HG02759 (cell line): ENCODE data around the gene HSPA4.

ENCODE experiments used
- ATAC-seq: cut with Tn5 transposase; IDR thresholded peaks from one replicate; pipeline ENCODE4 v1.9.1; 2021; ENCODE audit warnings: mild to moderate bottlenecking, moderate library complexity; ENCODE audit not compliant: unreplicated experiment

The HSPA4 gene

DNA sequence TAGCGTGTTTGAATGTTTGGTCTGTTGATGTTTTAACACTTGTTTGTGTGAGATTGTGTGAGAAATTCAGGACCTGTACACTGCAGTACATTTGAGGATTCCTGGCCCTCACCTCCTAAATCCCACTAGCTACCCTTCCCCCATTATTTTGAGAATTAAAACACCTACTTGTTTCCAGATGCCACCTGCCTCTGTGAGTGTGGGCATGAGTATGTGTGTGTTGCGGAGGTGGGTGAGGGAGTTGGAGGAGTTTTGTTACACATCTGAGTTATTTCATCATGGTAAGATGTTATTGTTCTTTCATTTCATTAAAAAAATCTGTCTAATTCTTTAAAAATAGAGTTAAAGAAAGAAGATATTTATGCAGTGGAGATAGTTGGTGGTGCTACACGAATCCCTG, 36.3 kb downstream of the HSPA4 start:
- no peak for ATAC-seq

DNA sequence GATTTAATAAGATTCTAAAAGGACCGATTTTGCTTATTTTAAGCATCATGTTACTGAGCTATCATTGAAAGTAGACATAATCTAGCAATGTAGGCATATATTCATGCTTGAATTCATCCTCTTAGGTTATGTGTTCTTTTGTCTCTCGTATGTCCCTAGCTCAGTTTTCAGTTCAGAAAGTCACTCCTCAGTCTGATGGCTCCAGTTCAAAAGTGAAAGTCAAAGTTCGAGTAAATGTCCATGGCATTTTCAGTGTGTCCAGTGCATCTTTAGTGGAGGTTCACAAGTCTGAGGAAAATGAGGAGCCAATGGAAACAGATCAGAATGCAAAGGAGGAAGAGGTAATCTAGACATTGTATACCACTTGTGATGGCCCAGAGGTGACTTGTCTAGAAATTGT, 39.2 kb downstream of the HSPA4 start:
- ATAC-seq = no peak

DNA sequence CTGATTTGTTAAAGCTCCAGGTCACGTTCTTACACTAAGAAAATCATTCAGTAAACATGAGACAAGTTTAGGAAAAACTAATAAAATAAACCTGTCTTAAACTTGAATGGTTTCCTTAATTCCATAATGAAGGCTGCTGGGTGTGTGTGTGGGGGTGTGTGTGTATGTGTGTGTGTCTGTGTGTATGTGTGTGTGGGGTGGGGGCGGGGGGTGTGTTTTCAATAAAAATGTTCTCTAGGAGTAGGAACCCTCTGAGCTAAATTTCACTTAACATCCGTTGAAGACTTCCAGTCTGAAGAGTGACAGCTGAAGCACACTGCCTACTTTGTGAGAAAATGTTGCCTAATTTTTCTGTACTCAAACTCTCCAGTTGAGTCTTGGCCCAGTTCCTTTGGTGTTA, 54.5 kb downstream of the HSPA4 start:
- no peak for ATAC-seq

DNA sequence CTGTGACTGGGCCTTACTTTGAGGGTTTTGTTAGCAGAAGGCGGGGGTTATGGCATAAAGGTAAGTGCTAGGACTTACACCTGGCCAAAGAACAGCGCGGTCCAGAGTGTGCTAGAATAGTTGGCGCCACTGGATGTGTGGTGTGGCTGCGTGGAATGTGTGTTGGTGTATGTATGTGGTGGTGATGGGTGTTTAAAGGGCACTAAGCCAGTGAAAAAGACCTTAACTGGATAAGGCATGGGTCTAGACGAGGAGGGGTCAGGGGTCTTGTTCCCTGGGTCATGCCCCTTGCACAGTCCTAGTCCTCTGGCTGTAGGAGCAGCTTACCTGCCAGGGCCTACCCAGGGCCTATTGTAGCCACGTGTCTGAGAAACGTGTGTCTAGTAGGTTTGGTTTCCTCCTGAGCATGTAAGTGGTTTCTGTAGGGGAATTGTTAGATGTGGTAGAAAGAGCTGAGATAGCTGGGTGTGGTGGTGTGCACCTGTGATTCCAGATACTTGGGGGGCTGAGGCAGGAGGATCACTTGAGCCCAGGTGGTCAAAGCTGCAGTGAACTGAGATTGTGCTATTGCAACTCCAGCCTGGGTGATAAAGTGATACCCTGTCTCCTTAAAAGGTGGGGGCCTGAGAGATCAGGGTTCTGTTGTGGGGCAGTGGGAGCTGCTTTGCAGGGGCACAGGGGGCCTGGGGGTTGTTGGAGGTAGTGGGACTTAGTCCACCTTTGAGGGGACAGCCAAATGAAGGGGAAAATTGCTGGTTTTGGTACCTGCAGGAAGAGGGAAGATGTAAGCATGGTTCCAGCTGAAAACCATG, 55.2 kb downstream of the HSPA4 start:
- no peak for ATAC-seq

DNA sequence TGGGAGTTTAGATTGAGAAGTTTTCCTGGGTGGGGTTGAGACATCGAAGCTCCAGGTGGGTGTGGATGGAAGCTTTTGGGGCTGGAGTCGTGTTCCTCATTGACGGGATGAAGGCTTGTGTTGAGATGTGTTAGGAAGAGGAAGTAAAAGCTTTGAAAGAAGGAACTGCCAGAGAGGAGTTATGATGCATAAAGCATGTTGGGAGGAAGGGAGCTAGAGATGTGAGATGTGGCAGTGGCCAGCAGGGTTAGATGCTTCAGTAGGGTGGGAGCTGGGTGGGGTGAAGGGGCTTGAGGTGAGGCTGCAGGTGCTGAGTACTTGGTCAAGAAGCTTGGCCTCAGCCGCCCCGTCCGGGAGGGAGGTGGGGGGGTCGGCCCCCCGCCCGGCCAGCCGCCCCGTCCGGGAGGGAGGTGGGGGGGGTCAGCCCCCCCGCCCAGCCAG, 56.7 kb downstream of the HSPA4 start:
- ATAC-seq = no peak

DNA sequence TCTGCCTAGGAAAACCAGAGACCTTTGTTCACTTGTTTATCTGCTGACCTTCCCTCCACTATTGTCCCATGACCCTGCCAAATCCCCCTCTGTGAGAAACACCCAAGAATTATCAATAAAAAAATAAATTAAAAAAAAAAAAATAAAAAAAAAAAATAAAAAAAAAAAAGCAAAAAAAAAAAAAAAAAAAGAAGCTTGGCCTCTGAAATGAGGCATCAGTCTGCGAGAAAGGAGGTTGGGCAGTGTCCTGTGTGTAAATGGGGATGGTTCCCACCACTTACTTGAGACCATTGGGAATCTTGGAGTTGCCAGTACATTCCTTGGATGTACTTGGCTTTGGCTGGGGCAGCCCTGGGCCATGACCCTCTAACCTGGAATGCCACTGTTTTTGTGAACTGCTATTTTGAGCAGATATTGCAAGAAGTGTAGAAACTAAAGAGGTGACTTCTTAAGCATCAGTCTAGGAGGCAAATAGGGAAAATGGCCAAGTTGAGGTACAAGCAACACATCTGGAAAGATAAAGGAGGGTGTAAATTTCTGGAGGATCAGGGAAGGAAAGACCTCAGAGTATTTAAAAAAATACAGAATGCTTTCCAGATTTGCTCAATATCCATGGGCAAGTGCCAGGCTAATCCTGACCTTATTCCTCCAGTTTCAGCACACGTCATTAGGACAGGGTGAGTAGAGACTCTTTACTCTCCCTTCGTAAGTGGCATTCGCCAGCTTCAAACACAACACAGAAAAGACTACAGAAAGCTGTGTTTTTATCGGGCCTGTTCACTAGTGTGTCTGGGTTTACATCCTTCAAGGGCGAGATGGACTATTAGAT, 58.1 kb downstream of the HSPA4 start:
- ATAC-seq = no peak

DNA sequence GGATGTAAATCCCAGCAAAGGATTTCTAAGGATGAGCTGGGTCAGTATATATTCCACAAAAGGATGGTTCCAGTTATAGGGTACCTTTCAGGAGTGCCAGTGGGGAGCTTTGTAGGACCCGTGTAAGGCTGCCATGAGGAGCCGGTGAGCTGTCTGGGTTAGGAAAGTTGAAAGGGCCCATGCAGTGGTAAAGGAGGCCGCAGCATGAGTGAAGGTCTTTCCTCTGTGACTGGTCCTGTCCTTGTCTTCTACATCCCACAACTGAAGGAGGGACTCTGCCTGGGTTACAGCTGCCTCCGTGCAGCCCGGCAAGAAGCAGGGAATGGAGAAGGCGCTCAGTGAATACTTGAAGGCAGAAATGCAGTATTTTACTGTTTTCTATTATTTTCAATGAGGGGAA, 58.9 kb downstream of the HSPA4 start:
- no peak for ATAC-seq

DNA sequence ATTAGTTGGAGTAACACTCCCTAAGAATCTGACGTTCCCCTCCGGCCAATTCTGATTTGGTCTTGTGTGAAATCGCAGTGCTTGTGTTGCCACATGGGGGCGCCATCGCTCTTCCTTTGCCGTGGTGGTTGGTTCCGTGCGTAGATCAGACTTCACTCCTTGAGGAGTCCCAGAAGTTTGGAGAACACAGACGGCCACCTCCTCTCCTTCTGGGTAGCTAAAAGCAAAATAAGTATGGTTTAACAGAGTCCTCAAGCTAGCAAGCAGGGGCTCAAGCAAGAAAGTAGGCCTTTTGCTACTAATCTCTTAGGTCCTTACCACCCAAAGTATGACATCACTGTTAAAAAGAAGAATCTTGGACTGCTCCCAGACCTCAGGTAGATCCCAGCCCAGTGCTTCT, 59.5 kb downstream of the HSPA4 start:
- no peak for ATAC-seq

DNA sequence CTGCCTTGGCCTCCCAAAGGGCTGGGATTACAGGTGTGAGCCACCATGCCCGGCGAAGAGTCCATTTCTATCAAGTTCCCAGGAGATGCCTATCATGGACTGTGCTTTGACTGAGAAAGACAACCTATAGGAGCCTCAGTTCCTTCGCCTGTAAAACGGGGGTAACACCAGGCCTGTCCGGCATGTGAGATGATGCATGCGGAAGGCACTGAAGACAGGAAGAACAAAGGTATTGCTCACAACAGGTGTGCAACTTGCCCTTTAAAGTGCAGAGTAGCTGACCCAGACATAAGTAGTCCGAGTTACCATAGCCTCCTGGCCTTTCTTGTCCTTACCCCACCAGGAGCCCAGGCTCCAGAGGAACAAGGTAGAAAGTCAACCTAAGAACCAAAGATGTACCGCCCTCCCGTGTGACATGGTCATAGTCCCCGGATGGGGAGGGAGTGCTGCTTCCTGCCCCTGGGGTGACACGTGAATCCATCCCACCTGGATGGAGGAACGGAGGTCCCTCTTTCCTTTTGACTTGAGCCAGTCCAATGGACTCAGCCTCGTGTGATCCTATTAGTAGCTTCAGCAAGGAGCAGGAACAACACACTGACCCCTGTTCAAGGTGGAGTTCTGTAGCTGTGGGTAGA, 60.3 kb downstream of the HSPA4 start:
- no peak for ATAC-seq

DNA sequence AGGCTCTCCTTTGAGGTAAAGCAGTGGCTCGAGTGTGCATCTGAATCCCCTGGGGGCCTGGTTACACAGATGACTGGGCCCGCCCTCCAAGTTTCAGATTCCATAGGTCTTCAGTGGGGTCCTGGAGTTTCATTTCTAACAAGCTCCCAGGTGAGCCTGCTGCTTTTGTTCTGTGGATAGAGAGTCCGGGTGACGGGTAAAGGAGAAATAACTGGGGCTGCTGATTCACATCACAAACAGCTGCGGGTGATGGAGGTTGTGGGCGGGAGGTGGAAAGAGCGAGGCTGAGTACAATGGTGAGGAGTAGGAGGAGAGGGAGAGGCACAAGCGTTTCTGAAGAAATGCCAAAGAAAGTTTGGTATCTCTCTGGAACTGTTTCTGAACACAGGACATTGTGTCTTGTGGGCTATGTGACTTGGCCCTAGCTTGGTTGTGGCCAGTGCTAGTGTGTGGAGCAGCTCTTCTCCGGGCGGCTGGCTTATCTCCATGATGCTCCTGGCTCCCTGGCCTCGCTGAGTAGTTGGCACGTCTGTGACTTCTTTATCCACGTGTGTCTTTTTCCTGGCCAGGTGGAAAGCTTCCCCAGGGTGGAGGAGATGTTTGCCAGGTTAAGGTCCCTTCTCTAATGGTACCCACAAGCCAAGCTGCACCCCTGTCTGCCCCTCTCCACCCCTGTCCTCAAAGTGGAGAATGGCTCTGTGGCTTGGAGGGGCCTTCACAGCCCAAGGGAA, 61.7 kb downstream of the HSPA4 start:
- ATAC-seq = peak; percentile 47

DNA sequence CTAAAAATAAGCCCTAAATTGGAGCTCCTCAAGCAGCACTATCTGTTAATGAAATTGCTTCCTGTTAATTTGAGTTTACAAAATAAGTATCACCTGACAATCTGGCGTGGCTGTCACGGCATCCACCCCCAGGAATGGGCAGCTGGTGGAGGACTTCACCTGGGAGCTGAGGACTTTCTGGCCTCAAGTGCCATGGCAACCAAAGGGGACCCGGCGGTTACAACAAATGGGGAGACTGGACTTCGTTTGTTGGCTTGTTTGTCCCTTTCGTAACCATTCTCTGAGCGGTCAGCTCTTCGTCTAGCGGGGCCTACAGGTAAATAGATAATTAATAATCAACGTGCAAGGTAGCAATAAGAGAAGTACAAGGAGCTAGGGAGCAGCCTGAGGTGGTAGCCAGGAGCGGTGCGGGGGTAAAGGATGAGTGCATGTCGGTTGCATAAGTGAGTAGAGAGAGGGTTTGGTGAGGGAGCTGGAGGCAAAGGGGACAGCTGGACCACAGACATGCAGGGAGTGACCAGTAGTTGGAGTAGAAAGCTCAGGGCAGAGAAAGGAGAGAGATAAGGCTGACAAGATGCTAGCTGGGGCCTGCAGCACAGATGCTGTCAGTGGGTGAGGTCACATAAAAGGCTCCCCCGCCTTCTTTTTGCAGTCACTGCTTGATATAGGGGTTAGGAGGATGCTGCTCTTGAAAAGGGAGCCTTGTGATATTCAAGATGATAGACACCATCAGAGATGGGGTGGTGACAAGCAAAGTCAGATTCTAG, 62.5 kb downstream of the HSPA4 start:
- ATAC-seq = no peak

DNA sequence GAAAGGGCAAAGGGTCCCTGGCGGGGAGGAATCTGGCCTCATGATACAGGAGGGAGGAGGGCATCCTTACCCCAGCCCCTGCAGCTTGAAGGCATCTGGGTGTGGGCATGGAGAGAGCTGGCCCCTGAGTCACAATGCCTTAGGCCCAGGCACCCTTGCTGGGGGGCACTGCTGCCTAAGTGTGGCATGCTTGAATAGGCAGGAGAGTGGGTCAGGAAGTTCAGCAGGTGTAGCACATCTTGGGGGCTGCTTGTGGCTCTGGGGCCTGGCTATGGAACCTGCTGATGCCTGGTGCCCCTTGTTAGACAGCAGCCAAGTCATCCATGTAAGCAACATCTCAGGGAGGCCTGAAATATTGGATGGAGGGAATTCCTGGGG, 63.1 kb downstream of the HSPA4 start:
- no peak for ATAC-seq

DNA sequence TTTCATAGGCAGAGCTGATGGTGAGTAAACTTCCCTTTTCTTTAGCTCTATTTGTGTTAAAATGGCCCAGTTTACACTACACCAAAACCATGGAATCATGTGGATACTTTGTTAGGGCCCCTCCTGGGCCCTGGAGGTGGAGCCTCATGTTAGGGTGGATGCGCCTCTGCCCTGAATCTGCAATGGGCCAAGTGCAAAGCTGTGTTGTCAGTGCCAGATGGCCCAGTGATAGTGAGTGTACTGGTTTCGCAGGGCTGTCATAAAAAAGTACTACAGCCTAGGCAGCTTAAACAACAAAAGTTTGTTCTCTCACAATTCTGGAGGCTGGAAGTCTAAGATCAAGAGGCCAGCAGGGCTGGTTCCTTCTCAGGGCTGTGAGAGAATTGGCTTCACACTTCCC, 64.8 kb downstream of the HSPA4 start:
- ATAC-seq = no peak

DNA sequence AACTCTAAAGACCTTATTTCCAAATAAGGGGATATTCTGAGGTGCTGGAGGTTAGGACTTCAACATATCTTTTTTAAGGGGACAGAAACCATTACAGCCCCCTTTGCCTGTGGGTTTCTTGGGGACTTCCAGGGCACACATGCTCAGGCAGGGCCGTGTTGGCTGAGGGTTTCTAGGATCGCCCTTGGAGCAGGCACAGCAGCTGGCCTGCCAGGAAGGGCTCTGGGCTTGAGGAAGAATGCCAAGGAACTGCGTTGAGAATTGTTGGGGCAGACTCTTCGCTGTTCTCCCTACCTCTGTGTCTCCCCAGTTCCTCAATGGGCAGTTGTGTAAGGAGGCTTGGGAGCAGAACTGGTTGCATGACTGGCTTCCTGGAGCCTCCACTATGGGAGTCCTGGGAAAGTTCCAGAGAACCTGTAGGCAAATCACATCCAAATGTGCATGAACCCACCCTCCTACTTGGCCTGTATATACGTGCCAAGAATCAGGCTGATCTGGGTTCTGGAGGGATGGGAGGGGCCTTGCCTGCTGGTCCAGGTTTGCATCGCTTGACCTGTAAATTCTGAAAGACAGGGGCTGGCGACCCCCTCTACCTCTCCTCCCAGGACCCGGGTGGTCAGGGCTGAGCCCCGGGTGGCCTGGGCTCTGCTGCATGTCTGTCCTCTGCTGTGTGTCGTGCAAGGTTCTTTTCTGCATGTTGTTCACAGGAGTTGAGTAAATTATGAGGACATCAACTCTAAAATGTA, 65.5 kb downstream of the HSPA4 start:
- no peak for ATAC-seq

DNA sequence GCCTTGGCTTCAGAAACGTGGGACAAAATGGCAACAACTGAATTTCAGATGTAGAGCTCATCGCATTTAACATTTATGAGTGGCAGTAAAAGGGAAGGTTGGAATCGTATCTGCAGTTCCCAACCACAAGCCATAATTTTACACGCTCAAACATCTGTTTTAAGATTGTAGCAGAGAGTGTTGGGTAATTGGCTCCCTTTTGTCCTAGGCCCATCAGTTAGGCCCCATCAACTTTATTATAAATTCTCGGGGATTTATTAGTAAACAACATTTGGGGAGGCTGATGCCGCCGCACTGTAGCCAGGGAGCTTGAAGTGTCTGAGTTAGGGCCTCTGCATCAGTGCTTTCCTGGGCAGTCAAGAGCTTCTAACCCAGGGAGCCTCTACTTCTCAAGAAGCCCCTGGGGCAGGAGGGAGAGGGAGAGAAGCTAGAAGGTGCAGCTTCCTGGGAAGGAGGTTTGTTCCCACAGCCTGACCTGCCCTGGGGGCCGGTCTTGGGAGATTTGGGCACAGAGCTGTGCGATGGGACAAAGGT, 66.2 kb downstream of the HSPA4 start:
- ATAC-seq = no peak

DNA sequence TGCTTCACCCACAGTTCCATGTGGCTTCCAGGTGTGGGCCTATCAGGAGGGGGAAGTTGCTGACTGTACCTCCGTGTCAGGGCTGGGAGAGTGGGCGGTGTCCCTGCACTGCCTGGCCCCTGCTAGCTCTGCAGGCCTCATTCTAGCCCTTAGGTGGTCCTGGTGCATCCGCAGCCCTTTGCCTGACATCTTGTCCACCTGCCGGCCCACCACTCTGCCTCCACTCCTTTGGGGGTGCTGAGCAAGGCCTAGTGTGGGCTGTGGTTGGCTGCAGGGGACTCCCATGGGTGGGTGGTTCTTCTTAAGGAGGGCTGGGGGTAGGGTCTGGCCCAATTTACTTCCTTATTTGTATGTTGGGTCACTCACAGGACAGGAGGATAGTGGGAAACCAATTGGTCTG, 66.9 kb downstream of the HSPA4 start:
- no peak for ATAC-seq

DNA sequence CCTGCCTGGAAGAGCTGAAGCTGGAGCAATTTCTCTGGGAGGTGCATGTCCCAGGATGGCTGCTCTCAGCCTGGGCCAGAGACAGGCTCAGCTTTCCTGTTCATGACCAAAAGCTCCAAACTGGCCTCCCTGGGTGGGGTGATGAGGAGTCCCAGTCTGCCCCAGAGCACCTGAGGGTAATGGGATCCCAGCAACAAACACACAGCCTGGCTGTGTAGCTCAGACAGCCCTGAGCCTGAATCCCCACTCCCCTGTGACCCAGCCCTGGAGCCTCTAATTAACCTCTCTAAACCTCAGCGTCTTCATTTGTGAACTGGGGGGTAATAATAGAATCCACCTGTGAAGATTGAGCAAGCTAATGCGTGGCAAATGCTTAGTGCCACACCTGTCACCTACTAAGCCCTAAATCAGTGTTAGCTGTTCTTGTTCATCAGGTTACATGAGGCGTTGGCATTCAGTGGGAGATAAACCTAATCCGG, 67.5 kb downstream of the HSPA4 start:
- ATAC-seq = no peak

DNA sequence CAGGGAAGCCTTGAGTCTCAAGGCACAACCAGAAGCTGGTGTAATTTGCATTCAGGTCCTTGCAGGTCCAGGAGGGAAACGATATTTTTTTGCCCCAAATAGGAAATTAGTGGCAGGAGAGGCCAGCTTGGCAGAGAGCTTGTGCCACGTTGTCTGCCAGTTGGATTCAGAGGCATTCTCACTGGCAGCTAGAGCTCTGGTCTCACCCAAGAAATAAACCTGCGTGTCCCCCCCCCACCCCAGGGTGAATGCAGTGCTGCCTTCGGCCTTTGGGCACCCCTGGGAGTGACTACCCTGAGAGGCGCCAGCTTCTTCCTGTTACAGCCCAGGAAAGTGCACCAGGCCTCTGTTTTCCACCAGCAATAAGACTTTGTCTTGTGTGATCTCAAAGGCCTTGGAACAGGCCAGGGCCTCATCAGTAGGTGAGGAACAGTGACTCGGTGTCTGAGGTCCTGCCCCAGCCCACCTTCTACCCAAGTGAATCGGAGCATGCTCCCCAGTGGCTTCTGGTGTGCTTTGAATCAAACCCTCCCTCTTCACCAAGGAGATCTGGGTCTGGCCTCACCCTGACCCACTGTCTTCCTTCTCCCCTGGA, 68.4 kb downstream of the HSPA4 start:
- ATAC-seq = no peak

DNA sequence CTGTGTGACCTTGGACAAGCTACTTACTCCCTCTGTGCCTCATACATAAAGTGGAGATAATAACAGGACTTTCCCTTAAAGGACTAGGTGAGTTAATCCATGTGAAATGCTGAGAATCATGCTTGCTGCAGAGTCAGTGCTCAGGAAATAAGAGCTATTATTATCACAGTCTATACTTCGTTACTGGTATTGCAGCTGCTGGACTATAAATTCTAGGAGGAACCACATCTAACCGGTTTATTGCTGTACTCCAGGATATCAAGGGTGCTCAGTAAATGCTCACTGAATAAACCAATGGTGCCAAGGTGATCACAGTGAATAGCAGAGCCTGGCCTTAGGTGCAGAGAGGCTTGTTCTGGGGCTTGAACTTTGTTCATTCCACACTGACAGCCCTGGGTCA, 69.3 kb downstream of the HSPA4 start:
- no peak for ATAC-seq
